ENCODE data around the gene TMEM109. TPM values are rescaled to one million over a fixed set of nuclear protein-coding genes. Genes with fewer than 3 reads are reported as not detected.
A peak's percentile ranks its signal among the peaks of the same experiment; 100 is the strongest.

TMEM109 gene
- total RNA-seq, 2 donors from 2014 or later: 158 to 213 TPM

GRCh38 chr11:60948250-60948649 is 34.3 kb downstream of the TMEM109 start:
- no peak overlapping the region for H3K27ac ChIP-seq
- no peaks in the 10 kb centered on the region for H3K27me3 ChIP-seq (replicated peaks; ENCODE audit: insufficient read depth)
- DNase-seq (ENCODE audit: low spot score): no peak

GRCh38 chr11:60950024-60950423 is 36.1 kb downstream of the TMEM109 start:
- DNase-seq (ENCODE audit: low spot score) (no peak), ATAC-seq (ENCODE audit: insufficient number of reproducible peaks, low FRiP score, low read depth) (no peak)
- H3K4me1 ChIP-seq (ENCODE audit: control insufficient read depth in 1 of 2, low read depth in 2 of 2): peaks cover 13 to 16% of the 10 kb centered on the region in 2 donors
- no peaks in the 10 kb centered on the region for H3K27me3 ChIP-seq (replicated peaks; ENCODE audit: insufficient read depth)
- peak overlapping the region; percentile 73 for H3K4me3 ChIP-seq
- TF ChIP-seq CTCF (IDR thresholded peaks at IDR 0.05): no peak
- H3K27ac ChIP-seq: no peak overlapping the region
- peaks cover 5% of the 10 kb centered on the region for H3K36me3 ChIP-seq
- H3K9me3 ChIP-seq: no peaks in the 10 kb centered on the region

More at GRCh38 chr11:60948250-60948649, 34.3 kb downstream of the TMEM109 start:
- peaks cover 5% of the 10 kb centered on the region for H3K36me3 ChIP-seq
- H3K4me3 ChIP-seq: no peak overlapping the region
- peaks cover 13 to 16% of the 10 kb centered on the region in 2 donors for H3K4me1 ChIP-seq (ENCODE audit: control insufficient read depth in 1 of 2, low read depth in 2 of 2)
- no peaks in the 10 kb centered on the region for H3K9me3 ChIP-seq
- no peak for TF ChIP-seq CTCF (IDR thresholded peaks at IDR 0.05)
- ATAC-seq (ENCODE audit: insufficient number of reproducible peaks, low FRiP score, low read depth): no peak

- TF ChIP-seq CTCF (IDR thresholded peaks at IDR 0.05): no peak
- Histone ChIP-seq H3K27me3 (replicated peaks; ENCODE audit: insufficient read depth) (no peaks in the 10 kb centered on the region), H3K4me1 (ENCODE audit: control insufficient read depth in 1 of 2, low read depth in 2 of 2) (peaks cover 13% of the 10 kb centered on the region in 2 donors), H3K27ac (peak overlapping the region in 1 of 2 donors; percentile 71), H3K4me3 (peak overlapping the region; percentile 73), H3K9me3 (no peaks in the 10 kb centered on the region), H3K36me3 (peaks cover 5% of the 10 kb centered on the region)
- ATAC-seq (ENCODE audit: insufficient number of reproducible peaks, low FRiP score, low read depth): no peak
- no peak for DNase-seq (ENCODE audit: low spot score)
Observed at GRCh38 chr11:60950933-60951605, 37.1 kb downstream of the TMEM109 start.

GRCh38 chr11:60951606-60951903 is 37.6 kb downstream of the TMEM109 start:
- no peak for ATAC-seq (ENCODE audit: insufficient number of reproducible peaks, low FRiP score, low read depth)
- no peak for DNase-seq (ENCODE audit: low spot score)
- H3K27me3 ChIP-seq (replicated peaks; ENCODE audit: insufficient read depth): no peaks in the 10 kb centered on the region
- H3K4me3 ChIP-seq: peak overlapping the region; percentile 73
- TF ChIP-seq CTCF (IDR thresholded peaks at IDR 0.05): no peak
- peaks cover 13% of the 10 kb centered on the region in 2 donors for H3K4me1 ChIP-seq (ENCODE audit: control insufficient read depth in 1 of 2, low read depth in 2 of 2)
- H3K9me3 ChIP-seq: no peaks in the 10 kb centered on the region
- H3K36me3 ChIP-seq: peaks cover 1% of the 10 kb centered on the region
- H3K27ac ChIP-seq: peak overlapping the region; percentile 70 to 71

- no peaks in the 10 kb centered on the region for H3K36me3 ChIP-seq
- no peaks in the 10 kb centered on the region for H3K9me3 ChIP-seq
- H3K4me3 ChIP-seq: peak within 1 kb of the TSS; percentile 73
- DNase-seq (ENCODE audit: low spot score) (peak; percentile 33), ATAC-seq (ENCODE audit: insufficient number of reproducible peaks, low FRiP score, low read depth) (peak; percentile 53)
- H3K4me1 ChIP-seq (ENCODE audit: control insufficient read depth in 1 of 2, low read depth in 2 of 2): peaks cover 13% of the 10 kb centered on the region in 2 donors
- H3K27me3 ChIP-seq (replicated peaks; ENCODE audit: insufficient read depth): no peaks in the 10 kb centered on the region
- TF ChIP-seq CTCF (IDR thresholded peaks at IDR 0.05): no peak
- H3K27ac ChIP-seq: peak within 1 kb of the TSS; percentile 70 to 71
Observed at GRCh38 chr11:60951904-60952741, 38.2 kb downstream of the TMEM109 start, which contains the start of gene SLC15A3. TSS of gene SLC15A3 (minus strand) at chr11:60952176. CDS start at chr11:60951551, 625 bp downstream.
